Kidney glomerular epithelial cell (primary cell): Measurements from ENCODE around the gene PDE4D.

ENCODE experiments used
- DNase-seq: peaks from one replicate; lab custom pipeline; 2025; lab: John Stamatoyannopoulos, UW

The PDE4D gene

DNA sequence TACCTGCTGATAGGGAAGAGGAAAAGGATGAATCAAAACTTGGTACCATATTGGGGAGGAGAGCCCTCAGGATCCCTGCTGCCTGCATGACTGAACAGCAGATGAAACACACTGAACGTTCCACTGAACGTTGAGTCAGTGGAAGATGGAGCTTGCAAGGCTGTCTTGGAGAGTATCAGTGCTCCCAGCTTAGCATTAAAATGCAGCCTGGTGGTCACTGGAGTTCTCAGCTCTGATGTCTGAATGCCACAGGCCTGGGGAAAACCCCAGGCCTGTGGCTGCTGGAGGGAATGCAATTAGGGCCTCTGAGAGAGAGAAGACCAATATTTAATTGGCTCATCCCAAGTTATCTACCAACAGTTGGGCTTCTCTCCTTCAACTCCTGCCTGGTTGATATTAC lies 54.5 kb downstream of the PDE4D start:
- peak; percentile 6 for DNase-seq

DNA sequence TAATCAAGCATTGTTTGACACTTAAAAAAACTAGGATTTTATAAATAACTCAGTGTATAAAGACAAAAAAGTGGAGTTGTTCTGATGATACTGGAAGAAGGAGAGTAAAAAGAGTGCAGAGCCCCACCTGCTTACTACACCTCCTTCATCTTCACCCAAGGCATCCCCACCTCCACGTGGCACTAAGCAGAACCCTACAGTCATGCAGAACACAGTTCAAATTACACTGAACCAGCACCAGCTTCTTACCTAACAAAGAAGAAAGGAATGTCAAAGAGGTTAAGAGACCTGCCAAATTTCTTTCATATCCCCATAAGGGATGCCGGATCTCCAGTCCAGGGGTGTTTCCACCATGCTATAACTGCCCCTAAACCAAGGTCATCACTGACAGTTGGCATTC lies 55.5 kb downstream of the PDE4D start:
- no peak for DNase-seq

DNA sequence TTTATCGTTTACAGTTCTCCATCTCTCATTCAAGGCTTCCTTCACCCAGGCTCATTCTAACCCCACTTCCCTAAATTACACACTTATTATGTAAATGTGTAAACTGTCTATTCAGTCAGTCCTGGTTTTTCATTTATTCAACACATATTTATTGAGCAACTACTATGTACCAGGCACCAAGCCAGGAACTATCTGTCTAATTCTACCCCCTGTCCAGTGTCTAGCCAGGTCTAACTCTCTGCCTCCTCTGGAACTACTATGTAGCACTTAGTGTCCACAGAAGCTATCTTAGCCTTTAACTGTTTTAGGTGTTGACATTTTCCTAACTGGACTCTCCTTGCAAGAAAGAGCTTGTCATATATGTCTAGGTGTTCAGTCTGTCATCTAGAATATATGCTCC lies 56.5 kb downstream of the PDE4D start:
- DNase-seq = no peak

DNA sequence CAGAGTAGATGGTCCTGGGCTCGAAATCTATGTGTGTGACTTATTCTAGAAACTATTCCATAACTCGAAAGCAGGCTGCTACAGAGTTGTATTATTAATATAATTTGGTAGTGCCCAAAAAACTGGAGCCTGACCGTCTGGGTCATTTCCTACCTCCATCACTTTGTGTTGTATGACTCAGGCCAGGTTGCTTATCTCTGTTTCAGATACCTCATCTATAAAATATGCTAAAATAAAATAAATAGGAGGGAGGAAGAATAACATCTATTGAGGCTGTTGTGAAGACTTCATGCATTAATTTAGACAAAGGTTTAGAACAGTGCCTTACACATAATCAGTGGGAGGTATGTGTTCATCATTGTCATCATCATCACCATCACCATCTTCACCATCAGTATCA lies 57.7 kb downstream of the PDE4D start:
- peak; percentile 4 for DNase-seq

DNA sequence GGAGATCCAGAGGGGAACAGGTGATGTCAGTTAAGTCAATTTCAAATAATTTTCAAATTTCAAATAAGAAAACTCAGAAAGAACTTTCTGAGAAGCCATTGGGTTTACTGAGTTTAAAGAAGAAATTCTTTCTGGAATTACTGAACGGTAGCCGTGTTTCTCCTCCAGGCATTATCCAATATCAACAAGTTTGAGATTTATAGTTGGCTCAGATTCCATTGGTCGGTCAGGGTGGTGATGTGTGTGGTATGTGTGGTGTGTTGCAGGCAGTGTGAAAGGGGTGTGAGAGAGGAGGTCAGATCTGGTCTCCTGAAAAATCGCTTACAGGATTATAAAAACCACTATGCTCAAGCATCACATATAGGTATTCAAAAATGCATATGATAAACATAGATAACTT lies 60.1 kb downstream of the PDE4D start:
- DNase-seq = no peak

DNA sequence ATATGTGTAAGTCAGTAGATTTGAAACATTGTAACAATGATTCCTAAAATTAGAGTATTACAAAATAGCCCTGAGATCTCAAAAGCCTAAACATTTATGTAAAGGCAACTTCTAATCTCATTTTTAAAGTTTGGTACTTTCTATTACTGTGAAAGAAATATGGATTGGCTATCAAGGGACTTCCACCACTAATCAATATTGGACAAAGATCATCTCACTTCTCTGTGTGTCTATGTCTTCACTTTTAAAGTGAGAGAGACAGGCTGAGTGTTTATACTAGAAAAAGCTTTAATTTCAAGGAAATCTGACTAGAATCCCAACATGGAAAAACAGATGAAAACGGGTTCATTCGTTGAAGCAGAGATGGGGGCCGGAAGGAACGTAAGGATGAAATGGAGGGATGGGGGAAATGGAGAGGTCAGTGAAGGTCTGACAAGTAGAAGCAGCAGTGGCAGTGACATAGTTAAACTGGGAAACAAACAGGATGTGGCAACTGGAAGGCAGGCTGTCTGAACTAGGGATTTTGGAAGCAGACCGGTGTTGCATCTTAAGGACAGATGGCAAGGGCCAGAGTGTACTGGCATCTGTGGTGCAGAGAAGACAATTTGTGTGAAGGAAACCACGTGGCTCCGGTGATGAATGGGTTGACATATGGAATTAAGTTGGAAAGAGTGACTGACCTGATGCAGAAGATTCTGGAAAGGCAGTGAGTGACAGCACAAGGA lies 60.8 kb downstream of the PDE4D start:
- DNase-seq = no peak

DNA sequence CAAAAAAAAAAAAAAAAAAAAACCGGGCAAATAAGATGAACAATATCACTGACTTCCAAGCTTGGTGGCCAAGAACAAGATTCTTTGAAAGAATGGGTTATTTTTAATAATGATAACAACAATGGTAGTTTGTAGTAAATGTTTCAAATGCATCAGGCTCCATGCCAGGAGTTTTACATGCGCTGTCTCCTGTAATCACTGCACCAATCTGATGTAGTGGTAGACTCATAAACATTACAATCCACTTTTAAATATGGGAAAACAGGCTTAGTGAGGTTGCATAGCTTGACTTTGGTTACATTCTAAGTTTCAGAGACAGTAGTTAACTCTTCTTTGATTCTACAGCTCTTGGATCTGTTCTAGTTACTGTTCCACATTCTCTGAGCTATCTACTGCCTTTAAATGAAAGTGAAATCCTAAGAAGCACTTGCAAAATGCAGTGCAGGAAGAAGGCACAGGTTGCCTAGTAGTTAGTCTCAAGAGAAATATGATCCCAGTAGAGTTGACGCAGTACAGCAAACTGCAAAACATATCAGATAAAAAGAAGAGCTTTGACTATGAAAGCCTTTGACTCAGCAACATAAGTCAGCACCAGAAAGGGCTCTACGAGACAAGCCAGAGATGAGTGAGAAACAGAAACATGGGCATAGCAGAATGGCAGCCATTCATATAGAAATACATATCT lies 62.1 kb downstream of the PDE4D start:
- DNase-seq = no peak

DNA sequence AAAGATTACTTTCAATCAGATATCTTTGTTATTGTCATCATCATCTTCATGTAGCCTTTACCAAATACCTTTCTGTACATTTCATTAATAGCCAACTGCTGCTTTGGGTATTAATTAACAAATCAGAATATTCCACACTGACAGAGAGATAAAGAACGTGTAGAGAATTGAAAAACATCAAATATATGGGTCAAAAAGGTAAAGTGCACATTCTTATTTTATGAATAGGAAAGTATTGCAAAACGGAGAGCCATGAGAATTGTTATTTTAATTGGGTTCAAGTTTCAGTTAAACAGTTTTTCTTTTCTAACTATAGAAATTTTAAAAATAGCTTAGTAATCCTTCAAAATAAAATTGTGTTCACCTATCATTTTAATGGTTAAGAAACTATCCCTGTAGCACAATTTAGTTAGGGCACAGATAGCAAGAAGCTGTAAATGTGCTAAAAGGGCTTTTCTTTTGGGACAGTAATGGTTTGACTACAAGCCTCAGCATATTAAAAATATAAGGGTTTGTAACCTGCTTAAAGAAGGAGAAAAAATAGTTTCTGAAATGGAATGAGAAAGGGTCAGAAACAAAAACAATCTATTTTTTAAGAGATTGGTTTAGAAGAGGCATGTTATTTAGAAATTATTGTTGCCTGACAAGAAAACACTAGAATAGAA lies 62.9 kb downstream of the PDE4D start:
- no peak for DNase-seq

DNA sequence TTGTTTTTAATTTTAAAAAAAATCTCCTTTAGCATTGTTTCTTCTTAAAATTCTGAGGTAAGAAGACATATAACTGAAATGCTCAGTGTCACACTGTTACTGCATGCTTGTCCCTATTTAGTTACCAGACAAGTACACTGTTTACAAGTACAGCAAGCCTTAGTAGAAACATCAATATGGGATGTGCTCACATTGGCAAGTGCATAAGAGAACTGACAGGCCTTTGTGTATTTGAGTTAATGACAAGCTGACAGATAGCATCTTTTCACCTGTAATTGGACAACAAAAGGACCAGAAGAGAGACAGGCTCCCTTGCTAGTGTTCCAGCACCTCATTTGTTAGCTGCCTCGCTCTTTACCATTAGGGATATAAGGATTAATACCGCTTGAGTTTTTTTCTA lies 63.6 kb downstream of the PDE4D start:
- DNase-seq = no peak

DNA sequence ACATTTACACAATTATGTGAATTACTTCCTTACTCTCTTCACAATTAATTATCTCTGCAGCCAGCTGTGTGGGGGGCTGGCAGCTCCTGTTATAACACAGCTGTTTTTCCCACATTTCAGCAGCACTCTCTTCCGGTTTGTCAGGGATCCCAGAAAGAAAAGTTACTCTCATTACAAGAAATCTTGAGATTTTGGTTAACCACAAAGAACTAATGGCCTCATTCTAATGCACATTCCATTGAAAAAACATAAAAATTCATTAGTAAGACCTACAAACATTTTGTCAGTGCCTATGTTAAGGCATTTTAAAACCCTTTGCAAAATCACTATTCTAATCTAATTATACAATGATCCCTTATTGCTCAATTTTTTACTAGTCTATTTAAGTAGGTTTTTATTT lies 64.1 kb downstream of the PDE4D start:
- DNase-seq = no peak

DNA sequence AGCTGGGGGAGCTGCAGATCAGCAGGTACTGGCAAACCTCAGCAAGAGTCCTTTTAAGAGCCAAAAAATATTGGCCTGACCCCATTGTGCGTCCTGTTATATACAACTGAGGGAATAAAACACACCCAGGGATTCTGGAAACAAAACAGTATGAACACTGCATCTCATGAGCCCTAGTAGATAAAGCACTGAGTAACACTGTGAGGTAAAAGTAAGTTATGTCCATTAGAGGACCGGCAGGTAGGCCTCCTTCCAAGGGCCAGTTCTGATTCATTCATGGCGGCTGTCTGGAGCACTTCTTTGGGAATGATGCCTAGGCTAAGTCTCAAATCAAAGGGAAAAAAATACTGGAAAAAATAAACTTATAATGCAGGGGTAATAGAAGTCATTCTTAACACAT lies 64.9 kb downstream of the PDE4D start:
- no peak for DNase-seq

DNA sequence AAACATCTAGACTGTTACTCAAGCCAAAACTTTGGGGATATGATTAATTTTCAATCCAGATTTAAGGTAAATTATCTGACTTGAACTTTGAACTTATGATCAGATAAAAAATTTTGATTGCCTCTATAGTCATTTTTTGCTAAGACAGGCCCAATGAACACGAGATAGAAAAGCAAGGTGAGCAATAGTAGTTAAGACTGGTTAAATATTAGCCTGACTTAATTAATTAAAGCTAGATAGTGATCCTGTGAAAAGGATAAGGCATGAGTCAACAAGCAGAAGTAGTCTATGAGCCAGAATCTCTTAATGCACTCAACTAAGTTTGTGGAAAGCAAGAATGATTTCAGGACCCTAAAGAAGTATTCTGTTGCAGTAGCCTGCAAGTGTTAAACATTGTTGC lies 66.5 kb downstream of the PDE4D start:
- DNase-seq = peak; percentile 25

DNA sequence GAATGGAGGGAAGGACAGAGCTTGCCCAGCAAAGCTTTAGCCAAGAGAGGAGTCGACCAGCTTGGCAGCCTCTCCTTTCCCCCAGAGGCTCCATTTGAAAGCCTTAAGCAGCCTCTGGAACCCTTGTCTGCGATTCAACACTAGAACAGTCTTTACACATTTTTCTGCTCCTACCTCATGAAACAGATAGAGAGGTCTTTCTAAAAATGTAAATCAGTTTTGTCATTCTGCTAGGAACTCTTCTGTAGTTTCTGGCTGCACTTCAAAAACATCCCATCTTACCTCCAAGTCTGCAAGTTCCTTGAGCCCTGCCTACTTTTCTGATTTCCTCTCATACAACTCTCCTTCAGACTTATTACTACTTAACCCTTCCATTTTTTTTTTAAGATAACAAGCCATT lies 70.1 kb downstream of the PDE4D start:
- no peak for DNase-seq

DNA sequence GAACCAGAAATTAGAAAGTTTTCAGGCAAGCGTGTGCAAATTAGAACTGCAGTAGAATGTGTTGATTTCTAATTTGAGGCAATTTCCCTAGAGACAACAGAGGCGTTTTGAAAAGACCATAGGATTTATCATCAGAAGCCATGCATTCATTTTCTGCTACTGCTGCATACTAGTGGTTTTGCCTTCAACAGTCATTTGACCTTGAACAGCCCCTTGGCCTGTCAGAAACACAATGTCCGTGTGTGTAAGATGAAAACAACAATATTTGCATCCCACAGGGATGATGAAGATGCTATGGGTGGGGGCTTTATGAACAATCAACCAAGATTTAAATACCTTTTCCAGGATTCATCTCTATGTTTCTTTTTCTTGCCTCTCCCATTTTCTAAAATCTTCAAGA lies 73.7 kb downstream of the PDE4D start:
- no peak for DNase-seq

DNA sequence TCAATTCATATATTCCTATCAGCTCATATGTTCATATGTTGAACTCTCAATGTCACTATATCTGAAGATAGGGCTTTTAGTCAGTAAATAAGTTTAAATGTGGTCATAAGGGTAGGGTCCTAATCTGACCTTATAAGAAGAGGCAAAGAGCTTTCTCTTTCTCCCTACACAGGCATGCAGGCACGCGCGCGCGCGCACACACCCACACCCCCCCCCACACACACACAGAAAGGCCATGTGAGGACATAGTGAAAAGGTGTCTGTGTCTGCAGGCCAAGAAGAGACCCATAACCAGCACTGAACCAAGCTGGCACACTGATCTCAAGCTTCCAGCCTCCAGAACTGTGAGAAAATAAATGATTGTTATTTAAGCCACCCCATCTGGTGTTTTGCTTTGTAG lies 76.0 kb downstream of the PDE4D start:
- DNase-seq = no peak

DNA sequence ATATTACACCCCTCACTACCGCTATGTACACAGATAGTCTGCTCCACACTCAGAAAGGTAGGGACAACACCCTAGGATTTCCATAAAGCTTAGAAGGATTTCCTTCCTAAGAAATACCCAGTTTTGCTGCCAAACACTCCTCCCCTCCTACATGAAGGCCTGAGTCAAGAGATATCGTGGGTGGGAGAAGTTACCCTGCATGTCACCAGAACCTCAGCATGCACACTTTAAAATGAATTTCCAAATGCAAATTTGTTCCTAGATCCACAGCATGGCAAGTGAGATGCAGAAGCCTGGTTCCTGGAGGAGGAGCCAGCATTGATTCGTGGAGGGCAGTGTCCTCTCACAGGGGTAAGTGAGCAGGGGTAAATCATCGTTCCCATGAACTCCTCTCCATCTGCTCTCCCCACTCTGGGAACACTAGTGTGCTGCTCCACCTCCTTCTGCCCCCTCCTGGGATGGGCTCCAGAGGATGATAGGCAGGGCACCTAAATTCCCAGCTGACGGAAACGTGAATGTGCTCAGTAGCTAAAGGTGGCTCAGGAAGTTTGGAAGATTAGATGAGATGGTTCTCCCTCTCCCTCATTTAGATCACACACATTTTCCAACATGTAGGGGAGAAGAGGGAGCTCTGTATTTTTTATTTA lies 76.7 kb downstream of the PDE4D start:
- no peak for DNase-seq

DNA sequence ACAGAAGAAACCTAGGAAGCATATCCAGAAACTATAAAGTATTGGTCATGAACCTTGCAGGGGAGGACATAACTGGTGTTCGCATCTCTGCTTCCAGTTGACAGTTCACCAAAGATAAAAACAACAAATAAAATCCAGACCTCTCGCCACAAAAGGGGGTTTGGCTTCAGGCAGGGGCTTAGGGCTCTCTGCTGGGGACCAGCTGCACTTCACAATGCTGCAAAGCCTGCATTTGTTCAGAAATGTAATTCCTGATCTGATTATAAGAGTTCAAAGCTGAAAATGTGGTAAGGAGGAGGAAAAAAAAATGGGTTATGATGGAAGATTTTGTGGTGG lies 79.0 kb downstream of the PDE4D start:
- DNase-seq = no peak

DNA sequence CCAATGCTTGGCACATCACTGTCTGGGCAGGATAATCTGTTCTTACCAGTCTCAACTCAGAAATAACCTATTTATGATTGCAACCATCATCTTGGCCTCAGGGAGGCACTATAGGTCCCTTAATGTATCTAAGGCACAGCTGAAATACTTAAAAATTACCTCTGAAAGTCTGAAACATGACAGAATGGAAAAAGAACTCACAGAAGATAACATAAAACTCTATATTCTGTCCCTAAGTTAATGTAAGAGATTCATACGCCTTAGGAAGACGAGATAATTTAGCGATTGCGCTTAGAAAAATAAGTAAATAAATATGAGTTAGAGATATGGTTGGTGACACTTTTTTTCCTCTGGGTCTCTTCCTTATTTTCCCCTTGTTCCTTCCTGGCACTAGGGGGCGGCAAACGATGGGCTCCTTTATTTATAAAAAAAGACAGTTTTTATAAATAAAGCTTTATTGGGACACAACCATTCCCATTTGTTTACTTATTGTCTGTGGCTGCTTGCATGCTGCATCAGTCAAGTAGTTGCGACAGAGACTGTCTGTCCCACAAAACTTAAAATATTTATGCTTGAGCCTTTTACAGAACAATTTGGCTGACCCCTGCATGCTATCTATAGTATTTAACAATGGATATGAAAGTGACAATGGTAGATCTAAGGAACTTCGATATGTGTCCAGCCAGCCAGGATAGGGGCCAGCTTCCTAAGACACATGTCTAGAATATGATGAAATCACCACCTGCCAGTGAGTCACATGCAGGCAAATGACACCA lies 79.6 kb downstream of the PDE4D start:
- peak; percentile 75 for DNase-seq

DNA sequence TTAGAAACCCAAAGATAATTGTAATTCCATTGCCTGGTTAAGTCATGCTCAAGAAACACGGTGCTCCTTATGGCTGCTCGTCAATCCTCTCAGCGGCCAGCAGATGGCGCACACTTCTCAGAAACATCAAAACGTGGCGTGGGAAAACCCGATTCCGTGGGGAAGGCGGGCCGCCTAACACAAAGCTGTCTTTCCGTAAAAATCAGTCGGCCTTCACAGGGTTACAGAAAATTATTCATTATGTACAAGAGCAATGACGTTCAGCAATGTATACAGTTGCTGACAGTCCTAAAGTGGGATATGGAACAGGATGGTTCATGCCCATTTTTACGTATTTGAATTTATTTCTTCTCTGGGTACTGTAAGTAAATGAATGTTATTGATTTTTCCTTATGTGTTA lies 83.5 kb downstream of the PDE4D start:
- DNase-seq = peak; percentile 55

DNA sequence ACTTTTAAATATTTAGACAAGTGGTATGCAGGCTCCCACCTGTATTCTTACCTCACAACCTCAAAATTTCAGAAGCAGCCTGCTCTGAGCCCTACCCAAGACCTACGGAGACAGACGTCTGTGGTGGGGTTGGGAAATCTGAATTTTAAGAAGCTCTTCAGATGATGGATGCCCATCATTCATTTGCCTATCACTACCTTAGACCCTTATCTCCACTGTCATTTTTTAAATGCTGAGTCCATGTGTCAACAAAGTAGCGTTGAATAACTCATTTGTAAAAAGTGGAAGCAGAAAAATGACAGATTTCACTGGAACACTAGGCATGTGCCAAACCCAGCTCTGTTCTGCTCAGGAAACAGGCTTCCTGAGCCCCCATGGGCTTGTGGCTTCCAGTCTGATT lies 85.7 kb downstream of the PDE4D start:
- no peak for DNase-seq

DNA sequence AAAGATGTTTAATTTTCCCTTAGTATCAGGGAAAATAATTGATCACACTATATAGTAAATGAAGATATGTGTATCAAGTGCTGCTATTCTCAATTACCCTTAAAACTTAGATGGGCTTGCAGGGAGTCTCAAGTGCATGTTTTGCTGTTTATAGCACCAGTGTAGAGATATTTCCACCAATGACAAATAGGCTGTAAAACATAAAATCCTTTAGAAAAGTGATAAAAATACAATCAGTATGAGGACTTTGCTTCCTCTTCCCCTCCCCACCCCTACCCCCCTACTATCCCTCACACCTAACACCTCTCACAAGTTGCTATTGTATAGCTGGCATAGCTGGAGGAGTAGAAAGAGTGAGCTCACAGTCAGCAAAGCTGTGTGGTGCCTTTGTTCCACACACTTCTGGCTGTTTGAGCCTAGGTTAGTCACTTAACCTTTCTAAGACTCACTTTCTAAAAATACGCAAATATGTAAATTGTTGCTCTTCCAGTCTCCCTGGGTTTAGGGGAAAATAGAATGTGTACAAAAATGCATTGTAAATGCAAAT lies 93.1 kb downstream of the PDE4D start:
- no peak for DNase-seq
